ENCODE data around the gene CDON. TPM values are rescaled to one million over a fixed set of nuclear protein-coding genes. Genes with fewer than 3 reads are reported as not detected.

Gene CDON
- total and polyA plus RNA-seq, 2 of the 13 experiments (the other 11 are each of a cell fraction or from before 2014, with no cell fraction given) = 9.6 to 12.8 TPM

- no peak overlapping the region for H3K27ac ChIP-seq (ENCODE audit: extremely low read length, insufficient read depth, low read length)
- ChIA-PET CTCF (ENCODE audit: low intra/inter-chr PET ratio, low total read pairs) (no interaction called here), POLR2A (interaction anchor here (4.2 kb wide), 1 partner anchor 10 kb away, joined by 26 read pairs; no protein-coding TSS in a partner anchor)
- H3K27me3 ChIP-seq (ENCODE audit: control insufficient read depth in 1 of 2, insufficient read depth in 2 of 2, low read length in 2 of 2) = peaks cover 3 to 13% of the 10 kb centered on the region in 2 experiments; a peak in 3 of 5 replicates
- H4K20me1 ChIP-seq (ENCODE audit: insufficient read depth, low read length) = no peaks in the 10 kb centered on the region
- no peak overlapping the region for H3K9ac ChIP-seq (ENCODE audit: insufficient read depth, low read depth, low read length)
- DNase-seq (ENCODE audit: low spot score) (no peak), FAIRE-seq (no peak), ATAC-seq (peak; percentile 27)
- WGBS (ENCODE audit: low lambda C conversion rate) = 9% methylated on average over 4 of the region's 6 CpGs
- no peaks in the 10 kb centered on the region for H3K79me2 ChIP-seq (ENCODE audit: insufficient read depth, low read length)
- intact Hi-C loops (cut with micrococcal nuclease; ENCODE audit: unreplicated experiment) = no loop called here
- no peaks in the 10 kb centered on the region for H3K36me3 ChIP-seq (replicated peaks in 1 of 2; ENCODE audit: control insufficient read depth in 1 of 2, insufficient read depth in 2 of 2, low read length in 2 of 2)
- no peaks in the 10 kb centered on the region for H3K9me3 ChIP-seq (ENCODE audit: low read length)
- H2AFZ ChIP-seq (ENCODE audit: low read length) = no peak overlapping the region
- BruUV-seq (replicated peaks) = no TSS peak
- TF ChIP-seq SP5 (CRISPR knock-in tag; IDR thresholded peaks at IDR 0.05; ENCODE audit: borderline replicate concordance, low read depth) (no peak), MYC (CRISPR knock-in tag; IDR thresholded peaks at IDR 0.05; ENCODE audit: borderline replicate concordance) (no peak), ZBTB3 (CRISPR knock-in tag; IDR thresholded peaks at IDR 0.05; ENCODE audit: borderline replicate concordance, low read depth) (no peak), ZNF180 (CRISPR knock-in tag; IDR thresholded peaks at IDR 0.05; ENCODE audit: borderline replicate concordance, low read depth) (no peak), ZMAT3 (CRISPR knock-in tag; conservative IDR thresholded peaks at IDR 0.05) (no peak)
- H3K4me2 ChIP-seq (ENCODE audit: low read depth, low read length) = no peak overlapping the region
- H3K4me3 ChIP-seq (replicated peaks in 1 of 3; ENCODE audit: insufficient read depth in 1 of 3, low read depth in 2 of 3, low read length in 3 of 3) = no peak overlapping the region
- in situ Hi-C loops (cut with HindIII; ENCODE audit: extremely low pct_ligation_motif_present, low pct_unique_long_range_greater_than_20kb) = no loop called here
- H3K4me1 ChIP-seq (ENCODE audit: insufficient read depth, low read length) = peaks cover 76% of the 10 kb centered on the region
Observed at GRCh38 chr11:126104420-126104819, 41.8 kb upstream of the CDON start.

- intact Hi-C loops (cut with micrococcal nuclease; ENCODE audit: unreplicated experiment) (no loop called here), in situ Hi-C loops (cut with HindIII; ENCODE audit: extremely low pct_ligation_motif_present, low pct_unique_long_range_greater_than_20kb) (no loop called here)
- Histone ChIP-seq H2AFZ (ENCODE audit: low read length) (no peak overlapping the region), H3K4me3 (replicated peaks in 1 of 3; ENCODE audit: insufficient read depth in 1 of 3, low read depth in 2 of 3, low read length in 3 of 3) (no peak overlapping the region), H3K79me2 (ENCODE audit: insufficient read depth, low read length) (no peaks in the 10 kb centered on the region), H4K20me1 (ENCODE audit: insufficient read depth, low read length) (no peaks in the 10 kb centered on the region), H3K27ac (ENCODE audit: extremely low read length, insufficient read depth, low read length) (no peak overlapping the region), H3K27me3 (ENCODE audit: control insufficient read depth in 1 of 2, insufficient read depth in 2 of 2, low read length in 2 of 2) (peaks cover 3 to 13% of the 10 kb centered on the region in 2 experiments; a peak in 2 of 5 replicates), H3K36me3 (replicated peaks in 1 of 2; ENCODE audit: control insufficient read depth in 1 of 2, insufficient read depth in 2 of 2, low read length in 2 of 2) (no peaks in the 10 kb centered on the region), H3K4me1 (ENCODE audit: insufficient read depth, low read length) (peaks cover 83% of the 10 kb centered on the region), H3K4me2 (ENCODE audit: low read depth, low read length) (no peak overlapping the region), H3K9me3 (ENCODE audit: low read length) (no peaks in the 10 kb centered on the region), H3K9ac (ENCODE audit: insufficient read depth, low read depth, low read length) (no peak overlapping the region)
- FAIRE-seq = no peak
- no TSS peak for BruUV-seq (replicated peaks)
- WGBS (ENCODE audit: low lambda C conversion rate) = 62% methylated on average over 5 of the region's 5 CpGs
- no peak for DNase-seq (ENCODE audit: low spot score)
- ATAC-seq = no peak
- CTCF ChIA-PET (ENCODE audit: low intra/inter-chr PET ratio, low total read pairs) = no interaction called here
- POLR2A ChIA-PET = interaction anchor here (1.8 to 4.2 kb wide), 2 partner anchors 12 to 14 kb away, joined by 9 to 26 read pairs; no protein-coding TSS in a partner anchor
- TF ChIP-seq JARID2 (CRISPR knock-in tag; IDR thresholded peaks at IDR 0.05; ENCODE audit: insufficient replicate concordance) (no peak), ZNF577 (CRISPR knock-in tag; IDR thresholded peaks at IDR 0.05; ENCODE audit: borderline replicate concordance, low read depth) (no peak), FOXK2 (IDR thresholded peaks at IDR 0.05) (no peak), ZNF143 (CRISPR knock-in tag; IDR thresholded peaks at IDR 0.05) (no peak), NCOA2 (CRISPR knock-in tag; IDR thresholded peaks at IDR 0.05) (no peak), BCLAF1 (IDR thresholded peaks at IDR 0.05) (no peak), NFAT5 (CRISPR knock-in tag; IDR thresholded peaks at IDR 0.05) (no peak)
Observed at GRCh38 chr11:126103150-126103549, 40.5 kb upstream of the CDON start.

Data from HepG2 (cell line).